Fibroblast of skin of right quadriceps (primary cell): ENCODE data around the gene LRRC14B.

ENCODE experiments used
- DNase-seq: peaks from one replicate; pipeline ENCODE4 v3.0.0-alpha.2; 2013

LRRC14B gene

GRCh38 chr5:176296-176823, 14.9 kb upstream of the LRRC14B start:
- no peak for DNase-seq

DNA sequence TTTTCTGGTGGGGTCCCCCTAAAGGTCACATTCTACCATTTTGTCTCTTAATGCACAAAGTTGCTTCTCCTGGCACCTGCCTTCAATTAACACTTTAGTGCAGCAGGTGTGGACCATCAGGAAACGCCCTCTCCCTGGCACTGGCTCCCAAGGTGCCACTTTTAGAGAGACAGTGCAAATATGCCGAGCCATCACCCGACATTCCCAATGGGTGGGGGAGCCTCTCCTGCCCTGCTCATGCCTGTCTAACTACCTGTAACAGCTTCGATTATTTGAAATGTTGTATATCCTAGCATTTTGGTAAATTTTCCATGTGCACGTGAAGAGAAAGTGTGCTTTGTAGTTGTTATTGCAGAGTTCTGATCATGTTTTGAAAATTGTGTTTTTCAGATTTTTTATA, 13.2 kb upstream of the LRRC14B start:
- no peak for DNase-seq

- DNase-seq = no peak
These were observed 11.9 kb upstream of the LRRC14B start for GRCh38 chr5:179401-179800.

- no peak for DNase-seq
These were observed 10.9 kb upstream of the LRRC14B start for GRCh38 chr5:180286-180918.

DNA sequence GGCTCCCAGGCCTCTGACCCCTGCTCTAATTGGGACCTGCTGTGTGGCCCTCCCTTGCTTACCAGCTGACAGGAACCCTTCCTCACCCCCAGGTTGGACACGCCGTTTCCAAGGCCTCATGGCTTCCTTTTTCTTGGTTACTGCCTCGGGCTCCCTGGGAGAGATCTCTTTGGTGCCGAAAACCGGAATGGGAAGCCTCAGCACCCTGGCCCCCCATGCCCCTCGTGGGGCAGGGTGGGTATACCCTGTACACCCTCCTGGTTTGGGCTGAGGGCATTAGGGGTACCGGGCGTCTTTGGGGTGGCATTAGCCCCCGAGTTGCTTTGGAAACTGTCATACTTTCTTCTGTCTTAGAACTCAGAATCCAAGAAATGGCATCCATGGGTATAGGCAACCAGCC, 10.1 kb upstream of the LRRC14B start:
- DNase-seq = no peak

DNA sequence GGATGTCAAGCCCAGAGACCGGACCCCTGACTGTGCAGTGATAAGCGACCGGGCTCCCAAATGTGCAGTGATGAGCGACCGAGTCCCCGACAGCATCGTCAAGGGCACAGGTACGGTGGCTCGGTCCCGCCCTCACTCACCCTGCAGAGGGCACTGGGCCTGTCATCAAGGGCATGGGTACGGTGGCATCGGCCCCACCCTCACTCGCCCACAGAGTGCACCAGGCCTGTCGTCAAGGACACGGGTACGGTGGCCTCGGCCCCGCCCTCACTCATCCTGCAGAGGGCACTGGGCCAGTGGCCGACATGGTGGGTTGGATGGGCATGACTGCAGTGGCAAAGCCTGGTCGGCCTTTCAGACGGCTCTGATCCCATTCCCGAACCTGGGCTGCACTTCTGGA, 9.7 kb upstream of the LRRC14B start:
- DNase-seq = no peak

GRCh38 chr5:182126-182525, 9.2 kb upstream of the LRRC14B start:
- no peak for DNase-seq

GRCh38 chr5:184471-184870, 6.8 kb upstream of the LRRC14B start:
- DNase-seq = no peak

GRCh38 chr5:185095-186070, 5.9 kb upstream of the LRRC14B start:
- DNase-seq = no peak

DNA sequence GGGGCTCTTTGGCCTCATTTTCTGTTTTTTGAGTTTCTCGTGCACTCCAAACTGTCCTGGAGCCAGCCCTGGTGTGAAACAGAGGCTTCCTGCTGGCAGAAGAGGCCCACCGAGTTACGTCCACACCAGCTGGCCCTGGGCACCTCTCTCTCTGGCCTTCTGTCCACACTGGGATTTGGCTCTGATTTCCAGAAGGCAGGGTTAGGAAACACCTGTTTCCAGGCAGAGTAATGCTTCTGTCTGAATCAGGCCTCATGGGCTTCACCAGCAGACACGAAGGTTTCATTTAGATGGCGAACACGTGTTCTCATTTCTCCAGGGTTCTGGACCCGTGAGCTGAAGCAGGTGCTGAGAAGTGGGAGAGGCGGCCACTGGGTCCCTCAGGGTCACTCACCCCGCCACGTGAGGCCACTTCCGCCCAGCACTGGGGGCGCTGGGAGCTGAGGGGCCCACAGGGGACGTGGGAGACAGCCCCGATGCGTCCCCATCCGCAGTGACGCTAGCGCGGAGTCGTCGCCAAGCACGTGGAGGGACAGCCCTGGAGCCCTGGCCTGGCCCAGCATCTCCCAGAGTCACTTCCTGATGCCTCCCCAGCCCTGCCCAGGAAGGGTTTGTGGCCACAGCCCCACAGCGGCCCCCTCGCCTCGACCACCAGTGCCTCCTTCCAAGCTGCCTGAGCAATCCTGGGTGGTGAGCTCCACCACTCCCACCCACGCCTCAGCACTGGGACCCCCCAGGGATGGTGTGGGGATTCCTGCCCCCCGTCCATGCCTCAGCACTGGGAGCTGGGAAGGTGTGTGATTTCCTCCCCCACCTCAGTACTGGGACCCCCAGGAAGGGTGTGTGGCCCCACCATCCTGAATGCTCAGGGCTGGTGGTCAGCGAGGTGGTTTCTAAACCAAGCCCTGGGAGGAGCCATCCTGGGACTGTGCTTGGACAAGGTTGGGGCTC, 4.9 kb upstream of the LRRC14B start:
- DNase-seq = no peak

- DNase-seq = no peak
These were observed 4.3 kb upstream of the LRRC14B start for GRCh38 chr5:187042-187431.

DNA sequence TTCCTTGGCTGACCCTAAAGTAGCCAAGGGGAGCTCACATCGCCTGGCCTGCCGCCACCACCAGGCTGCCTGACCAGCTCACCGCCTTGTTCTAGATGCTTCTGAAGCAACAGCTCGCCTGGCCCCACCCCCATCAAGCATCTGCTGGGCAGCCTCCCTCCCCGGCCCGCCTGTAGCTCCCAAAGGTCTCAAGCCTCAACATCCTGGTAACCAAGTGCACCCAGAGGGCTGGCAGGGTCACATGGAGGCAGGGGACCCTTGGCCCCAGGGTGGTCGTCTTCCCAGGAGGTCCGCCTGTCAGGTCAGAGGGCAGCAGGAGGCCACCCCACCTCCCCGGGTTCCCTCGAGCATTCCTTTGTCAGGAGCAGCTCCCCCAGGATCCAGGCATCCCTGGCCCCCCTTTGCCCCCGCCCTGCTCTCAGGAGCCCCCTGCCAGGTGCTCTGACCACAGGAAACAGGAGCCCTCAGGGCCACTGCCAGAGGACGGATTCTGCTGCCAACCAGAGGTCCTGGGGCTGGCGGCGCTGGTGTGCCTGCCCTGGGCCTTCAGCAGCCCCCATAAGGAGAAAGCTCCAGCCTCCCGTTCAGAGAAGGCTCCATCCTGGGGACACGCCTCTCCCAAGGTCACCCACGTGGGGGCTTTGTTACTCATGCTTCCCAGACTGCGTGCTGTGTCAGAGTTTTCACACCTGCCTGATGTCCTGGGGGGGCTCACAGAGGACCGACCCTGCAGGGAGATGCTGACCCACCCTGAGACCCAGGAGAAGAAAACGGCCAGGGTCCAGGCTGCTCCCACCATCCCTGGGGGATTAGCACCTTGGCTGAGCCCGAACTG, 3.5 kb upstream of the LRRC14B start:
- DNase-seq = no peak

GRCh38 chr5:188488-189481, 2.5 kb upstream of the LRRC14B start:
- peak; percentile 79 for DNase-seq

- no peak for DNase-seq
These were observed 1.8 kb upstream of the LRRC14B start for GRCh38 chr5:189486-189885.

- DNase-seq = no peak
These were observed 1.3 kb upstream of the LRRC14B start for GRCh38 chr5:189976-190365.

DNA sequence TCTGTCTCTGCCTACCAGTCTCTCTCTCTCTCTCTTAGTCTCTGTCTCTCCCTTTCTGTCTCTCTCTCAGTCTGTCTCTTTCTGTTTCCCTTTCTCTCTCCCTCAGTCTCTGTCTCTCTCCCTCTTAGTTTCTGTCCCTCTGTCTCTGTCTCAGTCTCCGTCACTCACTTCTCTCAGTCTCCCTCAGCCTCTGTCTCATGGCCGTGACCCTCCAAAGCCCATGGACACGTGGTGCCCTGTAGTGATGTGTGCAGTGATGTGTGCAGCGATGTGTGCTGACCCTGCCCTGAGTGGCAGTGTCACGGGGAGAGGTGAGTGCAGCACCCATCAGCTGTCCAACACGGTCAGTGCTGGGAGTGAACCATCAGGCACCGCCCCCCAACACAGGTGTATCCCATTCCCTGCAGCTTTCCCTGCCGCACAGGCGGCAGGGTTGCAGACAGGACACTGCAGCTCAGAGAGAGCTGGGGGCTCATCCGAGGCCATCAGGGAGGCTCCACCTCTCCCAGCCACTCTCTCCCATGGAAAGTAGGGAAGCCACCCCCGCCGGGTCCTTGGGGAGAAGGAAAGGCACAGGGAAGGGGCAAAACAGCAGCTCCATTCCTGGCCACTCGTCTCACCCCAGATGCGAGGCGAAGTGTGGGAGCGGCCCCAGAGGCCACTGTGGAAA, 794 bp upstream of the LRRC14B start:
- DNase-seq = no peak

- DNase-seq = no peak
These were observed 825 bp downstream of the LRRC14B start for GRCh38 chr5:191949-192690.

DNA sequence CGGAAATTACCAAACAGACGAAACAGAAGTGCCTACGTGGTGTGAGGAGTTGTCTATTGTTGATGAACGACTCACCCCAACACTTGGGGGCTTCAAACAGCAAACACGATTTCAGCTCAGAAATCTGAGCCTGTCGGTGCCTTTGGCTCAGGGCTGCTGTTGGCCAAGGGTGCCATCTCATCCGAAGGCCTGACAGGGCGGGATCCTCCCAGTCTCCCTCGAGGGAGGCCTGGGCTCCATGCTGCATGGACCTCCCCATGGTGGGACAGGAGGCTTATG, 1.3 kb downstream of the LRRC14B start:
- DNase-seq = no peak

- no peak for DNase-seq
These were observed 1.9 kb downstream of the LRRC14B start for GRCh38 chr5:192970-193831.
